Measurements from ENCODE around the gene TCIRG1. TPM values are rescaled to one million over a fixed set of nuclear protein-coding genes. Genes with fewer than 3 reads are reported as not detected.

The TCIRG1 gene
- polyA plus RNA-seq, 2 of the 4 experiments (the other 2 are of a cell fraction) = 36.3 to 120 TPM

GRCh38 chr11:68011051-68011943, 27.5 kb upstream of the TCIRG1 start:
- FAIRE-seq (peak; percentile 36), ATAC-seq (no peak), DNase-seq (ENCODE audit: low read depth in 1 of 2, low spot score in 1 of 2) (no peak)
- ChIA-PET POLR2A (interaction anchor here (0.5 to 3.1 kb wide), 12 partner anchors 8 to 357 kb away, joined by 3 to 22 read pairs (median 10); partner anchors contain the start of genes NDUFS8 and TCIRG1), CTCF (interaction anchor here (0.7 to 10.7 kb wide), 9 partner anchors 13 to 195 kb away, joined by 3 to 204 read pairs (median 10); partner anchors contain the start of gene NDUFS8)
- H3K4me1 ChIP-seq = peaks cover 77% of the 10 kb centered on the region
- H3K4me2 ChIP-seq = peak overlapping the region; percentile 96
- peak overlapping the region; percentile 99 to 100 for H3K27ac ChIP-seq
- WGBS (ENCODE audit: missing lambda C conversion rate) = 20% methylated on average over 16 of the region's 16 CpGs
- H3K4me3 ChIP-seq = peak overlapping the region; percentile 66
- no peaks in the 10 kb centered on the region for H3K9me3 ChIP-seq
- TF ChIP-seq HOXB13 (CRISPR knock-in tag; IDR thresholded peaks at IDR 0.05; ENCODE audit: low read depth) (peak; percentile 100), USF2 (IDR thresholded peaks at IDR 0.05) (no peak), FOSL2 (IDR thresholded peaks at IDR 0.05) (no peak), FOSL2 (CRISPR knock-in tag; IDR thresholded peaks at IDR 0.05) (peak; percentile 86), FOSB (CRISPR knock-in tag; IDR thresholded peaks at IDR 0.05) (peak; percentile 99), RAD21 (conservative IDR thresholded peaks at IDR 0.05 in 1 of 2, IDR thresholded peaks at IDR 0.05 in 1 of 2) (no peak), ZNF302 (CRISPR knock-in tag; IDR thresholded peaks at IDR 0.05) (peak; percentile 100), HMGXB4 (CRISPR knock-in tag; IDR thresholded peaks at IDR 0.05; ENCODE audit: borderline replicate concordance) (peak; percentile 100), BHLHE40 (IDR thresholded peaks at IDR 0.05; ENCODE audit: low read depth, low read length) (no peak), HEYL (CRISPR knock-in tag; IDR thresholded peaks at IDR 0.05) (peak; percentile 100), RCOR1 (IDR thresholded peaks at IDR 0.05; ENCODE audit: low read depth, low read length) (no peak), FOXS1 (CRISPR knock-in tag; IDR thresholded peaks at IDR 0.05) (peak; percentile 100), CEBPB (IDR thresholded peaks at IDR 0.05) (no peak), JUN (IDR thresholded peaks at IDR 0.05) (no peak; a peak in 2 of 5 replicates), RFX5 (IDR thresholded peaks at IDR 0.05) (no peak), MAZ (IDR thresholded peaks at IDR 0.05; ENCODE audit: borderline replicate concordance, low read depth, low read length) (no peak), EHMT2 (IDR thresholded peaks at IDR 0.05; ENCODE audit: low read depth) (no peak), MAX (IDR thresholded peaks at IDR 0.05) (0 out of 2 replicates have a peak, but pooled peaks have one; percentile 2), MYC (IDR thresholded peaks at IDR 0.05; ENCODE audit: borderline replicate concordance, low read length) (no peak), POLR2A (IDR thresholded peaks at IDR 0.05; ENCODE audit: low read length) (peak; percentile 31), NPAS2 (CRISPR knock-in tag; IDR thresholded peaks at IDR 0.05; ENCODE audit: borderline replicate concordance) (peak; percentile 98), TFCP2L1 (CRISPR knock-in tag; IDR thresholded peaks at IDR 0.05) (peak; percentile 99), ZC3H11A (IDR thresholded peaks at IDR 0.05) (no peak), BCL3 (IDR thresholded peaks at IDR 0.05) (no peak), CHD4 (IDR thresholded peaks at IDR 0.05; ENCODE audit: borderline replicate concordance) (no peak), KDM1A (IDR thresholded peaks at IDR 0.05; ENCODE audit: low read depth) (no peak), EHF (CRISPR knock-in tag; IDR thresholded peaks at IDR 0.05) (peak; percentile 100), ESRRA (IDR thresholded peaks at IDR 0.05; ENCODE audit: borderline replicate concordance, low read length) (no peak), SMC3 (IDR thresholded peaks at IDR 0.05) (no peak), ELK1 (IDR thresholded peaks at IDR 0.05; ENCODE audit: low read depth, low read length) (no peak), SREBF2 (IDR thresholded peaks at IDR 0.05) (no peak), MAFK (IDR thresholded peaks at IDR 0.05; ENCODE audit: partially characterized antibody) (no peak)
- TF ChIP-seq, protein P1, sequence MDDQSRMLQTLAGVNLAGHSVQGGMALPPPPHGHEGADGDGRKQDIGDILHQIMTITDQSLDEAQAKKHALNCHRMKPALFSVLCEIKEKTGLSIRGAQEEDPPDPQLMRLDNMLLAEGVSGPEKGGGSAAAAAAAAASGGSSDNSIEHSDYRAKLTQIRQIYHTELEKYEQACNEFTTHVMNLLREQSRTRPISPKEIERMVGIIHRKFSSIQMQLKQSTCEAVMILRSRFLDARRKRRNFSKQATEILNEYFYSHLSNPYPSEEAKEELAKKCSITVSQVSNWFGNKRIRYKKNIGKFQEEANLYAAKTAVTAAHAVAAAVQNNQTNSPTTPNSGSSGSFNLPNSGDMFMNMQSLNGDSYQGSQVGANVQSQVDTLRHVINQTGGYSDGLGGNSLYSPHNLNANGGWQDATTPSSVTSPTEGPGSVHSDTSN (IDR thresholded peaks at IDR 0.05) = no peak
- TF ChIP-seq, protein P2, sequence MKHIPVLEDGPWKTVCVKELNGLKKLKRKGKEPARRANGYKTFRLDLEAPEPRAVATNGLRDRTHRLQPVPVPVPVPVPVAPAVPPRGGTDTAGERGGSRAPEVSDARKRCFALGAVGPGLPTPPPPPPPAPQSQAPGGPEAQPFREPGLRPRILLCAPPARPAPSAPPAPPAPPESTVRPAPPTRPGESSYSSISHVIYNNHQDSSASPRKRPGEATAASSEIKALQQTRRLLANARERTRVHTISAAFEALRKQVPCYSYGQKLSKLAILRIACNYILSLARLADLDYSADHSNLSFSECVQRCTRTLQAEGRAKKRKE (CRISPR knock-in tag; IDR thresholded peaks at IDR 0.05; ENCODE audit: low read depth) = peak; percentile 100

Measured in A549 (cell line).